GM18508 (cell line): ENCODE data around the gene ANKRD44.
"Not testable (repeated sequence)": the region's sequence is repeated elsewhere in the genome, so short reads cannot be mapped to it uniquely, and the experiment has no call there.

Experiments
- ATAC-seq: cut with Tn5 transposase; IDR thresholded peaks from one replicate; pipeline ENCODE4 v1.9.1; 2021; ENCODE audit warnings: moderate number of reproducible peaks; ENCODE audit not compliant: insufficient read depth, unreplicated experiment

ANKRD44 gene

GRCh38 chr2:197011801-197012641, 298.6 kb downstream of the ANKRD44 start:
- ATAC-seq, result no peak

DNA sequence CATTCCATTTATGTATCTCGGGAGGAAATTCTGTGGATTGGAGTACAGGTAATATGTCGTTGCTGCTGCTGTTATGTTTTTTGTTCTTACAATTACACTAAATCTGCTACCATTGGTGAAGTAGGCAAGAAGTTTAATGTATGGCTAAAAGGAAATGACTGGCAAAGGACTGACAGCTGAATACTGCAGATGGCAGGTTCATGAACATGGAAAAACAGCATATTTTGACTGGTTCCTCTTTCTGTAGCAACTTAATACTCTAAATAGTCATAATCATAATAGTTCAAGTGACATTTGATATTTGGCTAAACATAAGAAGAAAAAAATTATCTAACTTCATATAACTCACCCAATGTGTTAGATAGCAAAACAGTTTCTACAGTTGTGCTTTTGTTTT, 299.6 kb downstream of the ANKRD44 start:
- no peak for ATAC-seq

DNA sequence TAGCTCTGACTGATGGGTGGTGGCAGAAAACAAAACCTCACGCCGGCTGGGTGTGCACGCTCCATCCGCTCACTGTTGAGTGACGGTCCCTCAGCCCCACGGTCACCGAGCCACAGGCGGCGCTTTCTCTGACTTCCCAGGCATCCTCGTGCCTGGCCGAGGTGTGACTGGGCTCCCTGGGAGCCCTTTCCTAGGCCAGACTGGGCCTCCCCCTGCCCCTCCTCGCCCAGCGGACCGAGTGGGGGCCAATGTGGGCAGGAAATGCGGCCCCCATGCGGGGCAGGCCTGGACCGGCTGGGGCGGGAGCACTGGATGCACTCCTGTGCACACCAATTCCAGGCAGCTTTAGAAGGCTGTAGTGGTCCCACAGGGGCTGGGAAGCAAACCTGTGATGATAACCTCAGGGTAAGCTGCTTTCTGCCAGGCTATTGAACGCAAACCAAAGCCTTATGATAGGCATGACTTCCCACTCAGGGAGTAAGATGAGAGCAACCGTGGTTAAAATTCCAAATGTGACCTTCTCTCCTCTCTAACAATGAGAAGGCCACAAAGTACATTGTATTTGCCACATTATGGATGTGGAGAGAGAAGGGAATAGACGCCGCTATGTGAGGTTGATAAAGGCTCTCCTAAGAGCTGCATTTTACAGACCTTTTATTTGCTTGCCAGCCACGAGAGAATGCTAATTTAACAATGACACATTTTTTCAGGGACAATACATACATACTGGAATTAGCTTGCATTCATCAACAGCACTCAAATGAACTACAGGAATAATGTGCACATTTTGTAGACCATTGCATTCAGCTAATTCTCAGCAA, 300.2 kb downstream of the ANKRD44 start:
- no peak for ATAC-seq

DNA sequence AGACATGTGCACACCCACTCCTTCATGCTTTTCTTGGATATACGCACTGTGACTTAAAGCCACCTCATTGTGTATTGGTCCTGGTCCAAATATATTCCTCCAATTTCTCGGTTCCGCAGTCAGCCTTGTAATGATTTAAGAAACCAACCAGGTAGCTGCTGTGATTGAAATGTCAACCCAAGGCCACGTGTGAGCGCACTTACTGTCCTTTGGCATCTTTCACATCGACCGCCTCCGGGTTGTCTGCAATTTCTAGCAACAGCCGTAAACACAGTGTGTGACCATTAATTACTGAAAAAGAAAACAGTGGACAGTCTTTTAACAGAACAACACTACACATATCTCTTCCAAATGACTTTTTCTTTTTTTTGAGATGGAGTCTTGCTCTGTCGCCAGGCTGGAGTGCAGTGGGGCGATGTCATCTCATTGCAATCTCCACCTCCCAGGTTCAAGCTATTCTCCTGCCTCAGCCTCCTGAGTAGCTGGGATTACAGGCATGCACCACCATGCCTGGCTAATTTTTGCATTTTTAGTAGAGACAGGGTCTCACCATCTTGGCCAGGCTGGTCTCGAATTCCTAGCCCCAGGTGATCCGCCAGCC, 301.7 kb downstream of the ANKRD44 start:
- not testable (repeated sequence) for ATAC-seq

- no peak for ATAC-seq
Observed at GRCh38 chr2:197007716-197008628, 302.6 kb downstream of the ANKRD44 start.

GRCh38 chr2:197001921-197002320, 308.7 kb downstream of the ANKRD44 start:
- ATAC-seq, result no peak

GRCh38 chr2:196995757-196996314, 314.7 kb downstream of the ANKRD44 start:
- no peak for ATAC-seq

DNA sequence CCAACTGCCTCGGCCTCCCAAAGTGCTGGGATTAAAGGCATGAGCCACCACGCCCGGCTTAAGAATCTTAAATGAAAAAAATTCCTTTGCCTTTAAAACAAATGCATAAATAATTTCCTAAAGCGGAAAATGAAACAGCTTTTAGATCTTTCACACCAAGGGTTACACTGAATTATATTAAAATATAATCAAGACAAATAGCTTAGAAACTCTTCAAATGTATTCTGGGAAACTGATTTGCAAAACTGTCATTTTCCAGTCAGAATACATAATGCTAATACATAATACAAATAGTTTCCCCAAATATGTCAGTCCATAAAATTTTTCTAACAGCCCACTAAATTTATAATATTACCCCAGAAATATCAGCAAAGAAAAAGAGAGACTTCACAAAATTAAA, 315.8 kb downstream of the ANKRD44 start:
- no peak for ATAC-seq

DNA sequence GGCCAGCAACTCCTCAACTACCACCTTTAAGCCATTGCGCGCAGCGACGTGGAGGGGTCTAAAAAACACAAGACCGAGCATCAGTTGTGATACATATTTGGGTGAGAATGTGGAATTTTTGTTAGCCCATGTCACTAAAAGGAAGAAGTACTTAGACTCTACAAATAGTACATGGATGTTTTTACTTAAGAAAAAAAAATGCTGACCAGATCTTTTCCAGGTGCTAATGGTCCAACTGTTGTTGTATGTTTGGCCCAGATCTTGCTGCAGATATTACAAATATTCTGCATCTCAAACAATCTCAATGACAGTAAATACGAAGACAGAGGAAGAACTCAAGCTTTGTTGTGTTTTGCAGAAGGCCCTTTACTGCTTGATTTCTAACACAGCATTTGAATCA, 317.0 kb downstream of the ANKRD44 start:
- no peak for ATAC-seq

GRCh38 chr2:196992466-196992865, 318.1 kb downstream of the ANKRD44 start:
- ATAC-seq, result no peak

- no peak for ATAC-seq
Observed at GRCh38 chr2:196990788-196991461, 319.7 kb downstream of the ANKRD44 start.

DNA sequence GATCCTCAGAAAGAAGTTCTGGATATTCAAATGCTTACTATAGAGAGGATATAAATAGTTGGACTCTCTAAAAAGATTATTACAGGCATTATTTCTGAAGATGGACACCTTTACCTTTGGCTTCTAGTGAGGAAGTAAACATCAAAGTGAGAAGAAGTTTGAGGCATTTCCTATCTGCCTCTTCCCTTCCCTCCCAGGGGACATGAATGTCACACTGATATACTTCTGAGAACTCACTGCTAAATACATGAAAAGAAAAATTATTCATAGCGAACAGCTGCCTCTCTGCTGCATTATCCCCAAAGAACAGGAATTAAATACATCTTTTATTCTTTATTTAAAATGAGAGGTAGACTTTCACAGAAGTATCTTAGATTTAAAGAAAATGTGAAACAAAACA, 320.5 kb downstream of the ANKRD44 start:
- no peak for ATAC-seq

GRCh38 chr2:196989496-196989895, 321.1 kb downstream of the ANKRD44 start:
- ATAC-seq, result no peak

DNA sequence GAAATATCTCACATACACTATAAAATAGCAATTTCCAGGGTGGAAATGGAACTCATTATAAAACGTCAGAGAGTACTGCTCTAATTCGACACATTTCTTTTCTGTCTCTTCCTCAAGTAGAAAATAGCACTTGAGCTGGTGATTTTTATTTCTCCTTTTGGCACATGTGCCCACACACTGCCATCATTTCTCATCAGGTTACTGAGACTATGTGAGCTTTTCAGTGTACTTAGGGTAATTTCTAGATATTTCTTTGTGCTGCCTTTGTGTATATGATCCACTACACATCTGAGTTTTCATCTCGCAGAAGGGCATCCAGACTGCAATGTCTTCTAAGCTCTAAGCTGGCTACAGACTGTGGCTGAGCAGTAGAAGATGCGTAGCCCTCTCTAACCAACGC, 321.9 kb downstream of the ANKRD44 start:
- no peak for ATAC-seq

GRCh38 chr2:196987649-196988364, 322.8 kb downstream of the ANKRD44 start:
- ATAC-seq, result no peak

DNA sequence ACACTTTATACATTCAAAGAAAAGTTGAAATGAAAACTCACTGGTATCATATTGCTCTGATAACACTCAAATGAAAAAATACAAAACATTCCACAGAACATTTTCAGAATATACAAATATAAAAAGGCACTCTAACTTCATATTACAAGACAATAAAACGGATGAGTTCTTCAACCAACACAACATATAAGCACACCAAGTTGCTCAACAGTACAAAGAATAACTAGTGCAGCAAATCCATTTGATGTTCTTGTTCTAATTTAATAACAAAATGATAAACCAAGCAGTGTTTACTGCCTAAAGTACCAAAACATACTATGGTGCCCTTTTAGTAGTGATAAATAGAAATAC, 323.3 kb downstream of the ANKRD44 start:
- ATAC-seq, result no peak

- no peak for ATAC-seq
Observed at GRCh38 chr2:196985511-196986183, 324.9 kb downstream of the ANKRD44 start.

GRCh38 chr2:196984903-196985302, 325.7 kb downstream of the ANKRD44 start:
- no peak for ATAC-seq
